Vagina (tissue), 2 donors: ENCODE data around the gene FGF12. TPM values are rescaled to one million over a fixed set of nuclear protein-coding genes. Genes with fewer than 3 reads are reported as not detected.

ENCODE experiments used
- DNase-seq, 2 donors: peaks; one replicate each; pipeline ENCODE4 v3.0.0-alpha.2; 2017; ENCODE audit errors: extremely low spot score in 2 of 2
- H3K27ac ChIP-seq: fragments of 200-600 bp; sonication (generic); one replicate; pipeline ENCODE4 v1.5.1; 2019
- H3K27me3 ChIP-seq: fragments of 200-600 bp; sonication (generic); one replicate; pipeline ENCODE4 v1.5.1; 2019
- H3K36me3 ChIP-seq, 2 donors: fragments of 200-600 bp; sonication (generic); one replicate each; pipeline ENCODE4 v1.5.1; 2017 to 2019
- H3K4me1 ChIP-seq: fragments of 200-600 bp; sonication (generic); one replicate; pipeline ENCODE4 v1.5.1; 2019
- H3K4me3 ChIP-seq, 2 donors: fragments of 200-600 bp; sonication (generic); 1 replicate in 1 of 2; 2 replicates in 1 of 2; pipeline ENCODE4 v1.5.1; 2016 to 2019
- H3K9me3 ChIP-seq: fragments of 200-600 bp; sonication (generic); one replicate; pipeline ENCODE4 v1.5.1; 2019
- CTCF ChIP-seq, 3 experiments: fragments of 450-650 bp in 2 of 3; fragments of 200-600 bp in 1 of 3; sonication (generic) in 1 of 3; IDR thresholded peaks; one replicate each; pipeline ENCODE4 v1.5.1; 2017 to 2019; ENCODE audit warnings: antibody characterized with exemption in 3 of 3, mild to moderate bottlenecking in 2 of 3, moderate library complexity in 2 of 3
- POLR2A ChIP-seq, 2 donors: fragments of 450-650 bp; IDR thresholded peaks; one replicate each; pipeline ENCODE4 v1.6.1; 2017; ENCODE audit warnings: antibody characterized with exemption in 2 of 2, mild to moderate bottlenecking in 2 of 2, moderate library complexity in 2 of 2
- POLR2AphosphoS5 ChIP-seq, 2 donors: sonication (generic); formaldehyde crosslinking; IDR thresholded peaks; one replicate each; pipeline ENCODE4 v1.9.0; 2017; ENCODE audit warnings: antibody characterized with exemption in 2 of 2, mild to moderate bottlenecking in 2 of 2, low read depth in 1 of 2; ENCODE audit not compliant: insufficient read depth in 1 of 2
- intact Hi-C: fragments of 100-400 bp; cut with DNase I; formaldehyde crosslinking; loops from one replicate; pipeline ENCODE4 v1.15.1; 2023
- total RNA-seq: library from RNA; depleted of rRNA; stranded (reverse); fragments of >200 nt; gene quantifications from one replicate; pipeline ENCODE4 v1.2.3, GENCODE V29; 2016

FGF12 gene
- total RNA-seq, 1 donor from 2014 or later = 1.5 TPM

- H3K27ac ChIP-seq = no peak overlapping the region
- no peak for TF ChIP-seq CTCF (IDR thresholded peaks at IDR 0.05)
- no peak for TF ChIP-seq POLR2AphosphoS5 (IDR thresholded peaks at IDR 0.05; ENCODE audit: insufficient read depth in 1 of 2, low read depth in 1 of 2)
- TF ChIP-seq POLR2A (IDR thresholded peaks at IDR 0.05) = no peak
- H3K36me3 ChIP-seq = no peaks in the 10 kb centered on the region
- H3K9me3 ChIP-seq = no peaks in the 10 kb centered on the region
- no peak overlapping the region for H3K4me3 ChIP-seq
- H3K4me1 ChIP-seq = no peaks in the 10 kb centered on the region
- intact Hi-C loops = no loop called here
- H3K27me3 ChIP-seq = no peaks in the 10 kb centered on the region
- no peak for DNase-seq
Measured at GRCh38 chr3:192307631-192308030, 419.7 kb downstream of the FGF12 start.

GRCh38 chr3:192303235-192303634 lies 424.1 kb downstream of the FGF12 start:
- DNase-seq = no peak
- intact Hi-C loops = no loop called here
- no peaks in the 10 kb centered on the region for H3K27me3 ChIP-seq
- H3K27ac ChIP-seq = no peak overlapping the region
- TF ChIP-seq POLR2AphosphoS5 (IDR thresholded peaks at IDR 0.05; ENCODE audit: insufficient read depth in 1 of 2, low read depth in 1 of 2) = no peak
- H3K4me3 ChIP-seq = no peak overlapping the region
- H3K36me3 ChIP-seq = no peaks in the 10 kb centered on the region
- H3K9me3 ChIP-seq = no peaks in the 10 kb centered on the region
- H3K4me1 ChIP-seq = no peaks in the 10 kb centered on the region

GRCh38 chr3:192302721-192303120 lies 424.6 kb downstream of the FGF12 start:
- no peak for TF ChIP-seq POLR2AphosphoS5 (IDR thresholded peaks at IDR 0.05; ENCODE audit: insufficient read depth in 1 of 2, low read depth in 1 of 2)
- no peak for TF ChIP-seq CTCF (IDR thresholded peaks at IDR 0.05)
- no peak for TF ChIP-seq POLR2A (IDR thresholded peaks at IDR 0.05)
- Histone ChIP-seq H3K36me3 (no peaks in the 10 kb centered on the region), H3K27me3 (no peaks in the 10 kb centered on the region), H3K4me1 (no peaks in the 10 kb centered on the region), H3K4me3 (no peak overlapping the region), H3K9me3 (no peaks in the 10 kb centered on the region), H3K27ac (no peak overlapping the region)
- no peak for DNase-seq
- intact Hi-C loops = no loop called here

- H3K27ac ChIP-seq = no peak overlapping the region
- H3K36me3 ChIP-seq = no peaks in the 10 kb centered on the region
- no peaks in the 10 kb centered on the region for H3K4me1 ChIP-seq
- H3K4me3 ChIP-seq = no peak overlapping the region
- no peak for TF ChIP-seq CTCF (IDR thresholded peaks at IDR 0.05)
- intact Hi-C loops = no loop called here
- no peak for DNase-seq
- no peaks in the 10 kb centered on the region for H3K9me3 ChIP-seq
- H3K27me3 ChIP-seq = no peaks in the 10 kb centered on the region
Measured at GRCh38 chr3:192299921-192300320, 427.4 kb downstream of the FGF12 start.

- no peaks in the 10 kb centered on the region for H3K4me1 ChIP-seq
- no peak for DNase-seq
- H3K4me3 ChIP-seq = no peak overlapping the region
- H3K9me3 ChIP-seq = no peaks in the 10 kb centered on the region
- TF ChIP-seq POLR2AphosphoS5 (IDR thresholded peaks at IDR 0.05; ENCODE audit: insufficient read depth in 1 of 2, low read depth in 1 of 2) (no peak), POLR2A (IDR thresholded peaks at IDR 0.05) (no peak), CTCF (IDR thresholded peaks at IDR 0.05) (no peak)
- no peaks in the 10 kb centered on the region for H3K36me3 ChIP-seq
- H3K27me3 ChIP-seq = no peaks in the 10 kb centered on the region
- H3K27ac ChIP-seq = no peak overlapping the region
- intact Hi-C loops = no loop called here
Measured at GRCh38 chr3:192296845-192297244, 430.5 kb downstream of the FGF12 start.
